ENCODE measurements around the gene ZNF561. TPM values are rescaled to one million over a fixed set of nuclear protein-coding genes. Genes with fewer than 3 reads are reported as not detected.

Gene ZNF561
- total and polyA plus RNA-seq, 9 of the 15 experiments (the other 6 are each of a cell fraction or from before 2014, with no cell fraction given) = 13.9 to 34.9 (median 23.6) TPM

GRCh38 chr19:9621156-9622037, at the start of gene ZNF561 (continued):
- TF ChIP-seq HOMEZ (CRISPR knock-in tag; IDR thresholded peaks at IDR 0.05) (no peak), GATA2 (CRISPR knock-in tag; IDR thresholded peaks at IDR 0.05) (no peak), ZFPM2 (CRISPR knock-in tag; IDR thresholded peaks at IDR 0.05) (no peak), HDAC1 (IDR thresholded peaks at IDR 0.05) (peak; percentile 27 to 76; a peak in 2 of 4 replicates), KLF6 (CRISPR knock-in tag; IDR thresholded peaks at IDR 0.05; ENCODE audit: borderline replicate concordance) (no peak), ZNF174 (CRISPR knock-in tag; IDR thresholded peaks at IDR 0.05) (no peak), NFYB (IDR thresholded peaks at IDR 0.05; ENCODE audit: extremely low read depth, insufficient read length) (no peak), MCM3 (IDR thresholded peaks at IDR 0.05) (no peak), ETV1 (tag; conservative IDR thresholded peaks at IDR 0.05; ENCODE audit: low read depth) (peak; percentile 92), HDAC3 (IDR thresholded peaks at IDR 0.05; ENCODE audit: borderline replicate concordance, partially characterized antibody) (peak; percentile 75), ZSCAN29 (IDR thresholded peaks at IDR 0.05) (no peak), CREB3 (tag; conservative IDR thresholded peaks at IDR 0.05; ENCODE audit: low read depth) (0 out of 2 replicates have a peak, but pooled peaks have one; percentile 68), IRF9 (tag; IDR thresholded peaks at IDR 0.05) (no peak; the same call in 1 of the 2 replicates), SMAD4 (CRISPR knock-in tag; conservative IDR thresholded peaks at IDR 0.05) (peak; percentile 71), HLTF (IDR thresholded peaks at IDR 0.05) (peak; percentile 94; the same call in 1 of the 2 replicates), KLF13 (tag; IDR thresholded peaks at IDR 0.05; ENCODE audit: borderline replicate concordance, low read depth) (peak; percentile 46; the same call in 1 of the 2 replicates), MCM2 (IDR thresholded peaks at IDR 0.05; ENCODE audit: low read depth) (no peak), DLX4 (CRISPR knock-in tag; IDR thresholded peaks at IDR 0.05) (no peak), MEIS2 (IDR thresholded peaks at IDR 0.05; ENCODE audit: partially characterized antibody) (no peak), ATF7 (IDR thresholded peaks at IDR 0.05) (peak; percentile 98), CHAMP1 (IDR thresholded peaks at IDR 0.05) (peak; percentile 90), TEAD1 (CRISPR knock-in tag; IDR thresholded peaks at IDR 0.05) (no peak)

All from K562 (cell line).